Measurements from ENCODE around the gene CDK5.

The CDK5 gene

DNA sequence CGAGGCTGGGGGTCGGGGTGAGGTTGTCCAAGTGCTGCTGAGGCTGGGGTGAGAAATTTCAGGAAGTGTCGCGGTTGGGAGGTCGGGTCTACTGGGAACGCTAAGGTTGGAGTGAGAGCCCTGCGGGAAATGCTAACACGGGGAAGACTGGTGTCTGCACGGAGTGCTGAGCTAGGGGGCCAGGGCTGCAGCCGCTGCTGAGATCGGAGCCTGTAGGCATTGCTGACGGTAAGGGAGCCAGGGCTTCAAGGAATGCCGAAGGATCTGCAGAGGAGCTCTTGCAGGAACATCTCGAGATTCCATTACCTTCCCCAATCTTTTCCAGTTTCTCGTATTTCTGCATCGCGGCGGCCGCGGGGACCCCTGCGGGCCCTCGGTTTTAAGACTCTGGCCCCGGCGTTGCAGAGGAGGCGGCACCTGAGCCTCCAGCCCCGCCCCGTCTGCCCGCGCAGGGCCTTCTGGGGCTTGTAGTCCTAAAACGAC lies at the start of gene CDK5:
CDK5 (minus strand) TSS at position 392 of the 483 bp plus-strand sequence; CDS start at position 343, 49 bp downstream.
- DNase-seq = no peak

GRCh38 chr7:151104411-151105235 lies 46.9 kb upstream of the CDK5 start:
- no peak for DNase-seq

DNA sequence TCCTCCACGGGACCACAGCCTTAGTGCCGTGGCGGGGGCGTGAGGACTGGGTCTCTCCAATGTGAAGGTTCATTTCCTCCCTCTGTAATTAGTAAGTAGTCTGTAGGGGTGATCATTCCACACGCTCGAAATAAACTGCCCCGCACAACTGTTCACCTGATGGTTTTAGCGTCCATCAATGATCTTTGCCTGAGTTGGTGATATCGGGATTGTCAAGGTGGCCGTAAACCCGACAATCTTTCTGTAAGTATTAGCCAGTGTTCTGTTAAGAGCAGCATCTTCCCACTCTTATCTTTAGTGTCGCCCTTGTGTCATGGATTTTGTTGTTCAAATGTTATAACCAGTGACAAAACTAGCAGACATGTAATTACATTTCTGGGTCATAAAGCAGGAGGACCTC lies 46.3 kb upstream of the CDK5 start:
- no peak for DNase-seq

DNA sequence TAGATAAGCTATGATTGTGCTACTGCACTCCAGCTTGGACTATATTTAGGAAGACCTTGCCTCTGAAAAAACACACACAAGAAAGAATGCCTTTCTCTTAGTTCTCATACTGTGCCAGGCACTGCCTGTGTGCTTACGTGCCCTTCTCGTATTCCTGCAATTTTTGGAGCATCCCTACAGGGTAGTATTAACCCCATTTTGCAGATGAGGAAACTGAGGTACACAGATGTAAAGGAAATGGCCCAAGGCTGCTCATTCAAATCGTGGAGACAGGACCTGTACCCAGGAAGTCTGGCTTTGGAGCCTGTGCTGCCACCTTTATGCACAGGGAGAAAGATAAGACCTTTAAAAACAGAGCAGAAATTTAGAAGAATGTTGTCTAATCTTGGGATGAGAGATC lies 45.3 kb upstream of the CDK5 start:
- no peak for DNase-seq

DNA sequence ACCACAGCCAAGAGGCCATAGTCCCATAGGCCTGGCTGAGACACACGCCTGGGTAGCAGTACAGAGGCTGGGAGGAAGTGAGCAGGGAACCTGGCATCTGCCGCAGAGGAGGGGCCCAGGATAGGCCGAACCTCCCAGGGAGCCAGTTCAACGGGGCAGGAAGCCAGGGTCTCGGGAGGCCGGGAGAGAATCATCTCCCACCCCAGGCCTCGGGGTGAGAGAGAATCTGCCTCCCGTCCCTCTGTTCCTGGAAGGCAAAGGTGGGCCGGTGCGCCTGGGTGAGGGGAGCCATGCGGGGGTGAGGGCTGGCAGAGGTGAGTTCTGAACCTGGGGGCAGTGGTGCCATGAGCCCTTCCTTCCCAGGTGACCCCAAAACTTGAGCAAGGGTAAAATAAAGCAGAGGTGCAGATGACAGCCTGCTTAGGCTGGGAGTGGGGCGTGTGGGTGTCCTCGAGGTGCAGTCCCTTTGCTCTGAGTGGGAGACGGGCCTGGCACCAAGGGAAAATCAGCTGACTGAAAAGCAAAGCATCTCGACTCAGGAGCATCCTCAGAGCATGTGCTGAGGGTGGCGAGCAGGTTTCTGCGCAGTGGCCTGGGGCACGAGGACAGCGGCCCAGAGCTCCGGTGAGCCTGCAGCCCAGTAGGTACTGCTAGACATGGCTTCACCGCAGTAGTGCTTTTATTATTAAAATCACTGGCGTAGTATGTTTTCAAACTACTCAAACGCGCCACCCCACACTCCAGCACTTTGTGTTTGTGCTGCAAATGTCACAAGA lies 44.1 kb upstream of the CDK5 start:
- DNase-seq = no peak

- DNase-seq = no peak
These were observed 43.2 kb upstream of the CDK5 start for GRCh38 chr7:151100921-151101320.

- DNase-seq = no peak
These were observed 42.0 kb upstream of the CDK5 start for GRCh38 chr7:151099486-151100211.

- no peak for DNase-seq
These were observed 38.3 kb upstream of the CDK5 start for GRCh38 chr7:151095828-151096475.

- DNase-seq = no peak
These were observed 37.6 kb upstream of the CDK5 start for GRCh38 chr7:151095123-151095797.

- DNase-seq = no peak
These were observed 37.0 kb upstream of the CDK5 start for GRCh38 chr7:151094675-151095074.

DNA sequence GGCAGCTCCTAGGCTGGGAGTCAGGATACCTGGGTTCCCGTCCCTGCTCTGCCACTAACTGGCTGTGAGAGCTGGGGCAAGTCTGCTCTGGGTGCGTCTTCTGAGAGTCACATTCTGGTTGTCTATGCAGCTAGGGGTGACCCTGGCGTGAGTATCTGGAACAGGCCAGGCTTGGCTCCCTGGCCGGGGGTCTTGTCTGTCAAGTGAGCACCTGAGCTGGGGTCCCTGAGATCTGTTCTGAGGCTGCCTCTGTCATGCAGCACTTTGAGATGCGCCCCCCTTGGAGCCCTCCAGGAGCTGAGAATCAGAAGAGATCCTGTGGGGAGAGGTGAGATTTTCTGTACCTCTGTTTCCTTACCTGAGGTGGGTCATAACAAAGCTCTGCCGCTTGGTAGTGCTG lies 36.1 kb upstream of the CDK5 start:
- DNase-seq = no peak

DNA sequence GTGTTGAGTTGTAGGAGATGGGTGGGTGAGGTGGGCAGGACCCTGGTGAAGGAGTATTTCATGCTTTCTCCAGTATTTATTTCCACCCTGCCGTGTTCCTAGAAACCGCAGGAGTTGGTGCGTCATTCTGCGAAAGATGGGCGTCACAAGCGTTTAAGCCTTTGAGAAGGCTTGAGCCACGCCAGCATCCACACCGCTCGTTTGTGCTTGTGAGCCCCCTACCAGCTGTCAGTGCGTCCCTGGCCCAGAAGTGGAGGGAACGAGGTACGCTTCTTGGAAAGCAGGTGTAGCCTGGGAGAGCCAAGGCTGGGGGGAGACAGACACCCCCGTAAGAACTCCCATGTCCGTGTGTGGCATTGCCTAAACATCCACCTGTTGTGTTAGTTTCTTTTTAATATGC lies 34.3 kb upstream of the CDK5 start:
- no peak for DNase-seq

GRCh38 chr7:151091431-151091830 lies 33.7 kb upstream of the CDK5 start:
- no peak for DNase-seq

- DNase-seq = no peak
These were observed 33.3 kb upstream of the CDK5 start for GRCh38 chr7:151091003-151091402.

DNA sequence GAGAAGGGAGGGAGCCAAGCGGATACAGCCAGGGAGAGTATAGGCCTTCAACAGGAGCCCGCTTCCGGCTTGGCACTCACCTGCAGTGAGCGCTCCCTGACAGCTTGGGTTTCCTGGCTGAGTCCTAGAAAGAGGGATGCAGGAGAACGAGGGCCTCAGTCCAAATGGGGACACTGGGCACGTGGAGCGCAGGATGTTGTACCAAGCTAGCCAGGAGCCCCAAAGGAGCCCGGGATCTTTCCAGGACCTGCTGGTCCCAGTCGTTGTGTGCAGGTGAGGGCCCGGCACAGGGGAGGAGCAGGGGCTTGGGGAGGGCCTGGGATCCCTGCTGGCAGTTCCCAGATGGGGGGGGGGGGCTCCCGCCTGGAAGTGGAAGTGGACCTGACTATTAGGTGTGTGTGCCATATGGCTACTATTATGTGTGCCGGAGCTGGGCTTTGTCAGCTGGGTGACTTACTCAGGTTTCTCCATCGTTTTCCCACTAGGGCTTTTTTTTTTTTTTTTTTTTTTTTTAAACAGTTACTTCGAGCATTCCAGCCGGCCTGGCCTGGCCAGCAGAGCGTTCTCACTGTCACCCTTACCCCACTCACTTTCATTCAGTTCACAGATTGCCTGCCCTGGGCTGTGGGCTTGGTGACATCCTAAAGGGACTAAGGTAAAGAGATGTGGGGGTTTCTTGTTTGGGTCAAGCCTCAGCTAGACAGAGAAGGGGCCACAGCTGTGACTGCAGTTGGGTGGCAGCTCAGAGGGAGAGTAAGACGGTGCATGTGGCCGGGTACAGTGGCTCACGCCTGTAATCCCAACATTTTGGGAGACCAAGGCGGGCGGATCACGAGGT lies 32.4 kb upstream of the CDK5 start:
- DNase-seq = no peak

- DNase-seq = no peak
These were observed 31.4 kb upstream of the CDK5 start for GRCh38 chr7:151088856-151089699.

- DNase-seq = no peak
These were observed 30.5 kb upstream of the CDK5 start for GRCh38 chr7:151088019-151088855.

DNA sequence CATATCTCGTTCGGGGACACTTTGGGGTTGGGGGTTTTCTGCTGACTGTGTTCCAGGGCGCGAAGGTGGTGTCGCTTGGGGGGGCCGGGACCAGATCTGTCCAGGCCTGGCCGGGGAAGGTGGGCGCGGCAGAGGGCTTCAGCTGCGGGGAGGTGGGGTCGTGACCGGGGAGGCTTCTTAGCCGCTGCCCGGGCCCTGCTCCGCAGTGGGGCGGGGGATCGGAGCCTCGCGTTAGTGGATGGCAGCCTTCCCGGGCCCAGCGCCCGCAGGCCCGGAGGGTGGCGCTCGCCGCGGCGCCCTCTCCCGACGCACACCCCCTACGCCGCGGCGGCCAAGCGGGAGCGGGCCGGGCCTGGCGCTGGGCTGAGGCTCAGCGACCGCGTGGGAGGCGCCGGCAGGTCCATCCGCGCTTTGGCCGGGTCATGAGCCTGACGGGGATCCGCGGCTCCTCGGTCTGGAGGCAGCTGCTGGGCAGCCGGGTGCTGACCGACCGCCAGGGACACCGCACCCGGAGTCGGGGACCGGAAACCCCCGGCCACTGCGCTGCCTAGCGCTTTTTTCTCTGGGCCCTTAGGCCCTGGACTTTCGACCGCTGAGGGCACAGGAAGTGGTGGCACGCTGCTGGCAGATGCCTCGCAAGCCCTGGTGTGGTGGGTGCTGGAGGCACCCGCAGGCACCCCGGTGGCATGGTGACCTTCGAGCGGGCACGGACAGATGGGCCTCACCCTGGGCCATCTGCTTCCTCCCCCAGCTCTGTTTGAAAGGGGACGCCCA lies 29.7 kb upstream of the CDK5 start:
- DNase-seq = peak; percentile 77

All from activated CD8-positive, alpha-beta memory T cell treated with anti-CD3 and anti-CD28 coated beads for 24 hours (primary cell).